GM23338 (cell line): ENCODE measurements around the gene GCNT2. TPM values are rescaled to one million over a fixed set of nuclear protein-coding genes. Genes with fewer than 3 reads are reported as not detected.

ENCODE experiments used
- ATAC-seq: fragments of 200-7000 bp; cut with Tn5 transposase; 3 replicates; pipeline ENCODE4 v1.9.1; 2020
- DNase-seq: peaks from one replicate; pipeline ENCODE4 v3.0.0-alpha.2; 2015; ENCODE audit warnings: low spot score
- H2AFZ ChIP-seq: fragments of 200-600 bp; sonication (generic); 2 replicates; pipeline ENCODE4 v1.8.0; 2016; ENCODE audit warnings: antibody characterized with exemption, mild to moderate bottlenecking, moderate library complexity
- H3F3A ChIP-seq: fragments of 200-600 bp; sonication (generic); replicated peaks from 2 replicates; pipeline ENCODE4 v1.8.0; 2017; ENCODE audit warnings: antibody characterized with exemption, mixed run types, low read depth
- H3K27ac ChIP-seq: fragments of 200-600 bp; sonication (generic); 2 replicates; pipeline ENCODE4 v1.6.1; 2016; ENCODE audit warnings: low read depth
- H3K27me3 ChIP-seq: fragments of 200-600 bp; sonication (generic); 2 replicates; pipeline ENCODE4 v1.8.0; 2016; ENCODE audit warnings: mild to moderate bottlenecking, mixed run types, moderate library complexity; ENCODE audit not compliant: insufficient read depth
- H3K36me3 ChIP-seq: fragments of 200-600 bp; sonication (generic); 2 replicates; pipeline ENCODE4 v1.8.0; 2016; ENCODE audit warnings: mild to moderate bottlenecking; ENCODE audit not compliant: insufficient read depth
- H3K4me1 ChIP-seq: fragments of 200-600 bp; sonication (generic); 2 replicates; pipeline ENCODE4 v1.8.0; 2016; ENCODE audit warnings: mild to moderate bottlenecking, moderate library complexity; ENCODE audit not compliant: insufficient read depth
- H3K4me2 ChIP-seq: fragments of 200-600 bp; sonication (generic); 2 replicates; pipeline ENCODE4 v1.7.1; 2017; ENCODE audit warnings: mixed run types
- H3K4me3 ChIP-seq: fragments of 200-600 bp; sonication (generic); 2 replicates; pipeline ENCODE4 v1.6.1; 2016; ENCODE audit warnings: mixed run types
- H3K79me2 ChIP-seq: fragments of 200-600 bp; sonication (generic); replicated peaks from 2 replicates; pipeline ENCODE4 v1.8.0; 2017; ENCODE audit warnings: mild to moderate bottlenecking; ENCODE audit not compliant: insufficient read depth
- H3K9me2 ChIP-seq: fragments of 200-600 bp; sonication (generic); 2 replicates; pipeline ENCODE4 v1.8.0; 2017; ENCODE audit not compliant: insufficient read depth
- H4K20me1 ChIP-seq: fragments of 200-600 bp; sonication (generic); replicated peaks from 2 replicates; pipeline ENCODE4 v1.8.0; 2017; ENCODE audit warnings: mild to moderate bottlenecking; ENCODE audit not compliant: insufficient read depth
- H3K27ac Mint-ChIP-seq: 2 replicates; pipeline ENCODE4 v1.8.0; 2020; ENCODE audit warnings: inconsistent platforms, mild to moderate bottlenecking, moderate library complexity, mixed read lengths
- H3K27me3 Mint-ChIP-seq: 3 replicates; pipeline ENCODE4 v1.8.0; 2022; ENCODE audit warnings: low read depth, mild to moderate bottlenecking, moderate library complexity, mixed read lengths, inconsistent platforms; ENCODE audit not compliant: insufficient read depth, poor library complexity
- H3K36me3 Mint-ChIP-seq: 3 replicates; pipeline ENCODE4 v1.8.0; 2021; ENCODE audit warnings: low read depth, mild to moderate bottlenecking, inconsistent platforms, moderate library complexity, mixed read lengths
- H3K4me1 Mint-ChIP-seq: 3 replicates; pipeline ENCODE4 v1.8.0; 2020; ENCODE audit warnings: mild to moderate bottlenecking, inconsistent platforms, mixed read lengths
- H3K4me3 Mint-ChIP-seq: 3 replicates; pipeline ENCODE4 v1.8.0; 2021; ENCODE audit warnings: moderate library complexity, mild to moderate bottlenecking, inconsistent platforms, mixed read lengths
- H3K9me3 Mint-ChIP-seq: 3 replicates; pipeline ENCODE4 v1.8.0; 2020; ENCODE audit warnings: moderate library complexity, mild to moderate bottlenecking, inconsistent platforms, mixed read lengths
- CREB1 ChIP-seq: fragments of 250-450 bp; sonication (Bioruptor Pico); IDR thresholded peaks from 2 replicates; pipeline ENCODE4 v1.5.0; 2020; ENCODE audit warnings: low read depth, mild to moderate bottlenecking, moderate library complexity
- EZH2 ChIP-seq: fragments of 200-600 bp; sonication (generic); IDR thresholded peaks from one replicate; pipeline ENCODE4 v1.8.0; 2017; ENCODE audit warnings: antibody characterized with exemption, mild to moderate bottlenecking, low read depth; ENCODE audit not compliant: unreplicated experiment
- EZH2phosphoT487 ChIP-seq: fragments of 200-600 bp; sonication (generic); IDR thresholded peaks from one replicate; pipeline ENCODE4 v1.8.1; 2018; ENCODE audit warnings: antibody characterized with exemption; ENCODE audit not compliant: unreplicated experiment
- JUNB ChIP-seq: IDR thresholded peaks from one replicate; pipeline ENCODE4 v1.6.1; 2016; ENCODE audit warnings: antibody characterized with exemption; ENCODE audit not compliant: unreplicated experiment
- NANOG ChIP-seq: IDR thresholded peaks from 2 replicates; pipeline ENCODE4 v1.6.1; 2016; ENCODE audit warnings: antibody characterized with exemption, borderline replicate concordance
- POLR2AphosphoS5 ChIP-seq: IDR thresholded peaks from 2 replicates; pipeline ENCODE4 v1.6.1; 2016; ENCODE audit warnings: antibody characterized with exemption, low read depth
- STAT1 ChIP-seq: IDR thresholded peaks from one replicate; pipeline ENCODE4 v1.6.1; 2016; ENCODE audit warnings: antibody characterized with exemption; ENCODE audit not compliant: unreplicated experiment
- ZNF114 ChIP-seq: fragments of 250-450 bp; sonication (Bioruptor Pico); IDR thresholded peaks from 2 replicates; pipeline ENCODE4 v1.5.0; 2020; ENCODE audit warnings: mild to moderate bottlenecking, moderate library complexity
- ZNF331 ChIP-seq: fragments of 250-450 bp; sonication (Bioruptor Pico); IDR thresholded peaks from 2 replicates; pipeline ENCODE4 v1.5.0; 2020; ENCODE audit warnings: low read depth, mild to moderate bottlenecking, moderate library complexity
- polyA plus RNA-seq: library from polyadenylated mRNA; unstranded; fragments of >200 nt; fragmentation: Nextera tagmentation; extraction: Ambion mirVana; gene quantifications from 2 replicates; pipeline ENCODE4 v1.2.1, GENCODE V29; 2016
- total RNA-seq: library from RNA; depleted of rRNA; stranded (reverse); fragments of >200 nt; shearing (Covaris generic); gene quantifications from 2 replicates; pipeline ENCODE4 v1.2.3, GENCODE V29; 2014
- TF ChIP-seq, protein P1 (sequence below), 2 experiments: fragments of 200-600 bp in 1 of 2; sonication (generic) in 1 of 2; conservative IDR thresholded peaks; 2 replicates each; pipeline versions ENCODE4 v1.5.1 to v1.6.1; 2016 to 2017; ENCODE audit warnings: antibody characterized with exemption in 2 of 2, low read depth in 2 of 2, mild to moderate bottlenecking in 2 of 2, moderate library complexity in 1 of 2
- TF ChIP-seq, protein P2 (sequence below): IDR thresholded peaks from one replicate; pipeline ENCODE4 v1.6.1; 2018; ENCODE audit warnings: antibody characterized with exemption; ENCODE audit not compliant: unreplicated experiment
- TF ChIP-seq, protein P3 (sequence below): fragments of 250-450 bp; sonication (Bioruptor Pico); IDR thresholded peaks from 2 replicates; pipeline ENCODE4 v1.5.0; 2020; ENCODE audit warnings: mild to moderate bottlenecking, moderate library complexity
- TF ChIP-seq, protein P4 (sequence below): IDR thresholded peaks from 2 replicates; pipeline ENCODE4 v1.6.1; 2016; ENCODE audit warnings: antibody characterized with exemption

Gene GCNT2
- total and polyA plus RNA-seq, 2 experiments from 2014 or later, result 28.3 to 137 TPM

DNA sequence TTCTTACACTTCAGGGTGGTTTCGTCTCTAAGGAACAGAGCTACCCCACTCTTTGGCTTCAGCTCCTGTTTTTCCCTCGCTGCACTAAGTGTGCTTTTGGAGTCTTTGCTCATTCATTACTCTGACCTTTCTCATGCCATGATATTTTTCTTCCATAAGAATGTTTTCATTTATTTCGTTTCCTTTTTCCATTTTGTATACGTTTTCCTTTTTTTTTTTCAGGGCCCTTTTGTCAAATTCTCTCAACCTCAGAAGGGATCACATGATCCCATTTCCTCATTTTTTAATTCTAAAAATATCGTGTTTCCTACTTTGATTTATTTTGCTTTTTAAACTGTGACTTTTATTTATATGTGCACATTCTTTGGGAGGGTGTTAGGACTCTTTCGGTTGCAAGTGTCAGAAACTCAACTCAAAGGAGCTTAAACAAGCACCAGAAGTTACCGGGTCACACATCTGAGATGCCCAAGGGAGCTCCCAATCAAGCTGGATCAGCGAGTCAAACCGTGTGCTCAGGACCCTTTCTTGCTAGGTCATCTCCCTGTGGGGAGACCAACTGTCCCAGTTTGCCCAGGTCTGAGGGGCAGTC is 40.6 kb downstream of the GCNT2 start:
- peak overlapping the region; percentile 66 for H3K27ac Mint-ChIP-seq
- H4K20me1 ChIP-seq, result peaks cover 41% of the 10 kb centered on the region
- peaks cover 100% of the 10 kb centered on the region for H3K79me2 ChIP-seq
- H3K27ac ChIP-seq, result no peak overlapping the region
- H3K4me1 ChIP-seq, result peaks cover 51% of the 10 kb centered on the region
- no peaks in the 10 kb centered on the region for H3K9me2 ChIP-seq
- DNase-seq (no peak), ATAC-seq (no peak)
- H3K4me1 Mint-ChIP-seq, result peaks cover 47% of the 10 kb centered on the region
- no peak; the same call in 1 of the 2 replicates for TF ChIP-seq POLR2AphosphoS5
- TF ChIP-seq, protein P1, sequence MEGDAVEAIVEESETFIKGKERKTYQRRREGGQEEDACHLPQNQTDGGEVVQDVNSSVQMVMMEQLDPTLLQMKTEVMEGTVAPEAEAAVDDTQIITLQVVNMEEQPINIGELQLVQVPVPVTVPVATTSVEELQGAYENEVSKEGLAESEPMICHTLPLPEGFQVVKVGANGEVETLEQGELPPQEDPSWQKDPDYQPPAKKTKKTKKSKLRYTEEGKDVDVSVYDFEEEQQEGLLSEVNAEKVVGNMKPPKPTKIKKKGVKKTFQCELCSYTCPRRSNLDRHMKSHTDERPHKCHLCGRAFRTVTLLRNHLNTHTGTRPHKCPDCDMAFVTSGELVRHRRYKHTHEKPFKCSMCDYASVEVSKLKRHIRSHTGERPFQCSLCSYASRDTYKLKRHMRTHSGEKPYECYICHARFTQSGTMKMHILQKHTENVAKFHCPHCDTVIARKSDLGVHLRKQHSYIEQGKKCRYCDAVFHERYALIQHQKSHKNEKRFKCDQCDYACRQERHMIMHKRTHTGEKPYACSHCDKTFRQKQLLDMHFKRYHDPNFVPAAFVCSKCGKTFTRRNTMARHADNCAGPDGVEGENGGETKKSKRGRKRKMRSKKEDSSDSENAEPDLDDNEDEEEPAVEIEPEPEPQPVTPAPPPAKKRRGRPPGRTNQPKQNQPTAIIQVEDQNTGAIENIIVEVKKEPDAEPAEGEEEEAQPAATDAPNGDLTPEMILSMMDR (conservative IDR thresholded peaks at IDR 0.05; ENCODE audit: low read depth in 2 of 2), result no peak
- no peak for TF ChIP-seq NANOG
- TF ChIP-seq, protein P2, sequence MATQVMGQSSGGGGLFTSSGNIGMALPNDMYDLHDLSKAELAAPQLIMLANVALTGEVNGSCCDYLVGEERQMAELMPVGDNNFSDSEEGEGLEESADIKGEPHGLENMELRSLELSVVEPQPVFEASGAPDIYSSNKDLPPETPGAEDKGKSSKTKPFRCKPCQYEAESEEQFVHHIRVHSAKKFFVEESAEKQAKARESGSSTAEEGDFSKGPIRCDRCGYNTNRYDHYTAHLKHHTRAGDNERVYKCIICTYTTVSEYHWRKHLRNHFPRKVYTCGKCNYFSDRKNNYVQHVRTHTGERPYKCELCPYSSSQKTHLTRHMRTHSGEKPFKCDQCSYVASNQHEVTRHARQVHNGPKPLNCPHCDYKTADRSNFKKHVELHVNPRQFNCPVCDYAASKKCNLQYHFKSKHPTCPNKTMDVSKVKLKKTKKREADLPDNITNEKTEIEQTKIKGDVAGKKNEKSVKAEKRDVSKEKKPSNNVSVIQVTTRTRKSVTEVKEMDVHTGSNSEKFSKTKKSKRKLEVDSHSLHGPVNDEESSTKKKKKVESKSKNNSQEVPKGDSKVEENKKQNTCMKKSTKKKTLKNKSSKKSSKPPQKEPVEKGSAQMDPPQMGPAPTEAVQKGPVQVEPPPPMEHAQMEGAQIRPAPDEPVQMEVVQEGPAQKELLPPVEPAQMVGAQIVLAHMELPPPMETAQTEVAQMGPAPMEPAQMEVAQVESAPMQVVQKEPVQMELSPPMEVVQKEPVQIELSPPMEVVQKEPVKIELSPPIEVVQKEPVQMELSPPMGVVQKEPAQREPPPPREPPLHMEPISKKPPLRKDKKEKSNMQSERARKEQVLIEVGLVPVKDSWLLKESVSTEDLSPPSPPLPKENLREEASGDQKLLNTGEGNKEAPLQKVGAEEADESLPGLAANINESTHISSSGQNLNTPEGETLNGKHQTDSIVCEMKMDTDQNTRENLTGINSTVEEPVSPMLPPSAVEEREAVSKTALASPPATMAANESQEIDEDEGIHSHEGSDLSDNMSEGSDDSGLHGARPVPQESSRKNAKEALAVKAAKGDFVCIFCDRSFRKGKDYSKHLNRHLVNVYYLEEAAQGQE, result no peak
- no peak for TF ChIP-seq STAT1
- TF ChIP-seq EZH2, result no peak
- TF ChIP-seq JUNB, result no peak
- TF ChIP-seq ZNF331, result no peak
- TF ChIP-seq CREB1 (CRISPR knock-in tag), result no peak
- no peak for TF ChIP-seq ZNF114 (CRISPR knock-in tag)
- TF ChIP-seq EZH2phosphoT487, result no peak
- TF ChIP-seq, protein P3, sequence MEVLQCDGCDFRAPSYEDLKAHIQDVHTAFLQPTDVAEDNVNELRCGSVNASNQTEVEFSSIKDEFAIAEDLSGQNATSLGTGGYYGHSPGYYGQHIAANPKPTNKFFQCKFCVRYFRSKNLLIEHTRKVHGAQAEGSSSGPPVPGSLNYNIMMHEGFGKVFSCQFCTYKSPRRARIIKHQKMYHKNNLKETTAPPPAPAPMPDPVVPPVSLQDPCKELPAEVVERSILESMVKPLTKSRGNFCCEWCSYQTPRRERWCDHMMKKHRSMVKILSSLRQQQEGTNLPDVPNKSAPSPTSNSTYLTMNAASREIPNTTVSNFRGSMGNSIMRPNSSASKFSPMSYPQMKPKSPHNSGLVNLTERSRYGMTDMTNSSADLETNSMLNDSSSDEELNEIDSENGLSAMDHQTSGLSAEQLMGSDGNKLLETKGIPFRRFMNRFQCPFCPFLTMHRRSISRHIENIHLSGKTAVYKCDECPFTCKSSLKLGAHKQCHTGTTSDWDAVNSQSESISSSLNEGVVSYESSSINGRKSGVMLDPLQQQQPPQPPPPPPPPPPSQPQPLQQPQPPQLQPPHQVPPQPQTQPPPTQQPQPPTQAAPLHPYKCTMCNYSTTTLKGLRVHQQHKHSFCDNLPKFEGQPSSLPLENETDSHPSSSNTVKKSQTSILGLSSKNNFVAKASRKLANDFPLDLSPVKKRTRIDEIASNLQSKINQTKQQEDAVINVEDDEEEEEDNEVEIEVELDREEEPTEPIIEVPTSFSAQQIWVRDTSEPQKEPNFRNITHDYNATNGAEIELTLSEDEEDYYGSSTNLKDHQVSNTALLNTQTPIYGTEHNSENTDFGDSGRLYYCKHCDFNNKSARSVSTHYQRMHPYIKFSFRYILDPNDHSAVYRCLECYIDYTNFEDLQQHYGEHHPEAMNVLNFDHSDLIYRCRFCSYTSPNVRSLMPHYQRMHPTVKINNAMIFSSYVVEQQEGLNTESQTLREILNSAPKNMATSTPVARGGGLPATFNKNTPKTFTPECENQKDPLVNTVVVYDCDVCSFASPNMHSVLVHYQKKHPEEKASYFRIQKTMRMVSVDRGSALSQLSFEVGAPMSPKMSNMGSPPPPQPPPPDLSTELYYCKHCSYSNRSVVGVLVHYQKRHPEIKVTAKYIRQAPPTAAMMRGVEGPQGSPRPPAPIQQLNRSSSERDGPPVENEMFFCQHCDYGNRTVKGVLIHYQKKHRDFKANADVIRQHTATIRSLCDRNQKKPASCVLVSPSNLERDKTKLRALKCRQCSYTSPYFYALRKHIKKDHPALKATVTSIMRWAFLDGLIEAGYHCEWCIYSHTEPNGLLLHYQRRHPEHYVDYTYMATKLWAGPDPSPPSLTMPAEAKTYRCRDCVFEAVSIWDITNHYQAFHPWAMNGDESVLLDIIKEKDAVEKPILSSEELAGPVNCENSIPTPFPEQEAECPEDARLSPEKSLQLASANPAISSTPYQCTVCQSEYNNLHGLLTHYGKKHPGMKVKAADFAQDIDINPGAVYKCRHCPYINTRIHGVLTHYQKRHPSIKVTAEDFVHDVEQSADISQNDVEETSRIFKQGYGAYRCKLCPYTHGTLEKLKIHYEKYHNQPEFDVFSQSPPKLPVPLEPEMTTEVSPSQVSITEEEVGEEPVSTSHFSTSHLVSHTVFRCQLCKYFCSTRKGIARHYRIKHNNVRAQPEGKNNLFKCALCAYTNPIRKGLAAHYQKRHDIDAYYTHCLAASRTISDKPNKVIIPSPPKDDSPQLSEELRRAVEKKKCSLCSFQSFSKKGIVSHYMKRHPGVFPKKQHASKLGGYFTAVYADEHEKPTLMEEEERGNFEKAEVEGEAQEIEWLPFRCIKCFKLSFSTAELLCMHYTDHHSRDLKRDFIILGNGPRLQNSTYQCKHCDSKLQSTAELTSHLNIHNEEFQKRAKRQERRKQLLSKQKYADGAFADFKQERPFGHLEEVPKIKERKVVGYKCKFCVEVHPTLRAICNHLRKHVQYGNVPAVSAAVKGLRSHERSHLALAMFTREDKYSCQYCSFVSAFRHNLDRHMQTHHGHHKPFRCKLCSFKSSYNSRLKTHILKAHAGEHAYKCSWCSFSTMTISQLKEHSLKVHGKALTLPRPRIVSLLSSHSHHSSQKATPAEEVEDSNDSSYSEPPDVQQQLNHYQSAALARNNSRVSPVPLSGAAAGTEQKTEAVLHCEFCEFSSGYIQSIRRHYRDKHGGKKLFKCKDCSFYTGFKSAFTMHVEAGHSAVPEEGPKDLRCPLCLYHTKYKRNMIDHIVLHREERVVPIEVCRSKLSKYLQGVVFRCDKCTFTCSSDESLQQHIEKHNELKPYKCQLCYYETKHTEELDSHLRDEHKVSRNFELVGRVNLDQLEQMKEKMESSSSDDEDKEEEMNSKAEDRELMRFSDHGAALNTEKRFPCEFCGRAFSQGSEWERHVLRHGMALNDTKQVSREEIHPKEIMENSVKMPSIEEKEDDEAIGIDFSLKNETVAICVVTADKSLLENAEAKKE (CRISPR knock-in tag), result no peak
- TF ChIP-seq, protein P4, sequence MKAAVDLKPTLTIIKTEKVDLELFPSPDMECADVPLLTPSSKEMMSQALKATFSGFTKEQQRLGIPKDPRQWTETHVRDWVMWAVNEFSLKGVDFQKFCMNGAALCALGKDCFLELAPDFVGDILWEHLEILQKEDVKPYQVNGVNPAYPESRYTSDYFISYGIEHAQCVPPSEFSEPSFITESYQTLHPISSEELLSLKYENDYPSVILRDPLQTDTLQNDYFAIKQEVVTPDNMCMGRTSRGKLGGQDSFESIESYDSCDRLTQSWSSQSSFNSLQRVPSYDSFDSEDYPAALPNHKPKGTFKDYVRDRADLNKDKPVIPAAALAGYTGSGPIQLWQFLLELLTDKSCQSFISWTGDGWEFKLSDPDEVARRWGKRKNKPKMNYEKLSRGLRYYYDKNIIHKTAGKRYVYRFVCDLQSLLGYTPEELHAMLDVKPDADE, result no peak
- no peaks in the 10 kb centered on the region for H3K27me3 ChIP-seq
- H3F3A ChIP-seq, result 0 out of 2 replicates have a peak, but pooled peaks cover 8% of the 10 kb centered on the region
- peak overlapping the region; percentile 92 for H3K4me3 Mint-ChIP-seq
- peak overlapping the region; percentile 90 for H3K4me2 ChIP-seq
- no peaks in the 10 kb centered on the region for H3K9me3 Mint-ChIP-seq
- H3K27me3 Mint-ChIP-seq, result peaks cover 7% of the 10 kb centered on the region
- H3K4me3 ChIP-seq, result peak overlapping the region; percentile 81
- no peak overlapping the region for H2AFZ ChIP-seq
- peaks cover 21% of the 10 kb centered on the region for H3K36me3 ChIP-seq
- H3K36me3 Mint-ChIP-seq, result peaks cover 74% of the 10 kb centered on the region
